HG03025 (cell line): ENCODE measurements around the gene MYH3.
A peak's percentile ranks its signal among the peaks of the same experiment; 100 is the strongest.

Source experiments
- ATAC-seq: cut with Tn5 transposase; IDR thresholded peaks from one replicate; pipeline ENCODE4 v1.9.1; 2021; ENCODE audit warnings: mild to moderate bottlenecking, moderate library complexity; ENCODE audit not compliant: unreplicated experiment, low FRiP score

Gene MYH3

DNA sequence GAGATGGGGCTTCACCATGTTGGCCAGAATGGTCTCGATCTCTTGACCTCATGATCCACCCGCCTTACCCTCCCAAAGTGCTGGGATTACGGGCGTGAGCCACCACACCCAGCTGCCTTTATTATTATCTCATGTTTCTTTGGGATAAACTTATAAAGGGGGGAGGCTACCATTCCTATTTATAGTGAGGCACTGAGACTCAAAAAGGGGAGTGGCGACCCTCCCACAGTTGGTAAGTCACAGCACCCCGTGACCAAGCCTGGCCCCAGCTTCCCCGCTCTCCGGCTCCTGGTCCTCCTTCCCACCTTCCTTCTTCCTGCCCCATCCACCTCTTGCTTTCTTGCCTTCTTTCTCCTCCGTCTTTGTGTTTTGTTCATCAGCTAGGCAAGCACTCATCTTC is 5.2 kb downstream of the MYH3 start:
- no peak for ATAC-seq

DNA sequence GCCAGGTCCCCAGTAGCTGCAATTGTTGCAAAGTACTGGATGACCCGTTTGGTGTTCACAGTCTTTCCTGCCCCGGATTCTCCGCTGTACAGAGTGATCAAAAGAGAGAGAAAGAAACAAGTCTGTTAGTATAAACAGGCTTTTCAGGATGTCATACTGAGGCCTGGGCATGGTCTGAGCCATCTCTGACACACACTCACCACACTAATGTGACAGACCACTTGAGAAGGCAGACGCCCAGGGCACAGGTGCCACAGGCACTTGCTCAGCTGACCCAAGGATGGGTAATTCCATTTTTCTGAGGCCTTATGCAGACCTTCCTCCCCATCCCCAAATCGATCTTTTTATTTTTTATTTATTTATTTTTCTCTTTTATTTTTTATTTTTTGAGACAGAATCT is 7.5 kb downstream of the MYH3 start:
- no peak for ATAC-seq

DNA sequence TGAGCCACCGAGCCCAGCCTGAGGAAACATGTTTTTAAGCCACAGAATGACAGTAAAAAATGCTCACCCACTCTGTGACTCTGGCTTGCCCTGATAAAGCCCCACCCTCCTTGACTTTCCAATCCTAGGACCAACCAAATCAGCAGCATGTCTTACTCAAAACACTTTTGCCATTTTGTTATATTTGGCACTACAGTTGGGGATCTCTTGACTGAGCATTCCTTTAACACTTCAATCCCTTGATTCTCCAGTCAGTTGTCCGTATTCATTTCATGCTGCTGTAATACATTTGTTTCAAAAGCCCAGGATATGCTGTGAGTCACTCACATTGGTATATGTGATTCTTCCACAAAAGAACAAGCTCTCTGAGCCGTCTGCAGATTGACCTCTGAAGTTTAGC is 8.2 kb downstream of the MYH3 start:
- ATAC-seq = no peak

DNA sequence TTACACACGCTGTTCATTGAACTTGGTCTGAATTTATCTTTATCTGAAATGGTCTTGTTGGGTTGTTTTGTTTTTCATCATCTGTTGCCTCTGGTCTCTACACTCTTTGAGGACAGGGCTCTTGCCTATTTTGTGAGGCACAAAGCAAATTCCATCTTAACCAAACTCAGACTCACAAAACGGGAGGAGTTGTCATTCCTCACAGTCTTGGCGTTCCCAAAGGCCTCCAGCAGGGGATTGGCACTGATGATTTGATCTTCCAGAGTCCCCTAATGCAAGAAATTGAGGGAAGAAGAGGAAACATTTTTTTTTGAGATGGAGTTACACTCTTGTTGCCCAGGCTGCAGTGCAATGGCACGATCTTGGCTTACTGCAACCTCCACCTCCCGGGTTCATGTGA is 8.7 kb downstream of the MYH3 start:
- ATAC-seq = no peak

DNA sequence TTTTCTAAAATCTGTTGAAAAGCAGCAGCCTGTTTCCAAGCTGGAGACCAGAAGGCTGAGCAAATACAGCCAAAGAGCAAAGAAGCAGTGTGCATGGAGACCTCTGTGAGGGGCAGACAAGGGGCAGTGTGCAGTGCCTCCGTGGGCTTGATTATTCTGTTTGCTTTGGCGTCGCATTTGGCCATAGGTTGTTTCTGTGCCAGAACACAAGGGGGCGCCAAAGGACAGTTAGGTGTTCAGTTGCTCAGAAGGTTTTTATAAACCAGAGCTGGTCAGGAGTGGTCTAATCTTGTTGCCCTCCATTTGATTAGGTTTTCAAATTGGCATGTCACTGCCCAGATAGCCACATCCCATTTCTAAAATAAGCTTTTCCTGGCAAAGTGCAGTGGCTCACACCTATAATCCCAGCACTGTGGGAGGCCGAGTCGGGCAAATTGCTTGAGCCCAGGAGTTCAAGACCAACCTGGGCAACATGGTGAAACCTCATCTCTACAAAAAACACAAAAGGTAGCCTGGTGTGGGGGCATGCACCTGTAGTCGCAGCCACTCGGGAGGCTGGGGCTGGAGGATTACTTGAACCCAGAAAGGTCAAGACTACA is 10.6 kb downstream of the MYH3 start:
- no peak for ATAC-seq

DNA sequence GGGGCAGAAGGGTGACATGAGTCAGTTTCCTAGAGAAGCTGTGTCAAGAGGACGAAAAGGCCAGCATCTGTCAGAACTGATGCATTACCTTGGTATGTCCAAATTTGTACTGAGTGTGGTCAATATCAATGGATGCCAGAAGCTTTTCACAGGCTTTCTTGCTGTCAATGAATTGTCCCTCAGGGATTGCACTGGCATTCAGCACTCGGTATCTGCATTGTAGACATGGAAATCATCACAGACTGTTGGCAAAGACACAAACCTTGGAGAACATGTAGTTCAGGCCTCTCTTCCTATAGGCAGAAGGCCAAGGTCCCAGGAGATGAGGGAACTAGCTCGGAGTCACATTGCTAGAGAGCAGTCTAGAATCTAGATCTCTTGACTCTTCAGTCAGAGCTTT is 16.6 kb downstream of the MYH3 start:
- ATAC-seq = no peak

DNA sequence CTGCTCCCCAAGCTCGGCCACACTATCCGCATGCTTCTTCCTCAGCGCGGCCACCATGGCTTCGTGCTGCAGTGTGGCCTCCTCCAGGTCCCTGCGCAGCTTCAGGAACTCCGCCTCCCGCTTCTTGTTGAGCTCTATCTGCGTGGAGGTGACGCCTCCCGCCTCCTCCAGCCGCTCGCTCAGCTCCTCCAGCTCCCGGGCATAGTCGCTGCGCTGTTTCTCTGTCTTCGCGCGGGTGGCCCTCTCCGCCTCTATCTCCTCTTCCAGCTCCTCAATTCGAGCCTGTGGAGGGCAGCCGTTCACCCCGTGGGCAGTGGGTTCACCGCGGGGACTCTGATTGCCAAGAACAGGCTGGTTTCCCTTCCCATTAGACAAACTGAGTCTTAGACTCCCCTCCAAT is 19.0 kb downstream of the MYH3 start:
- no peak for ATAC-seq

DNA sequence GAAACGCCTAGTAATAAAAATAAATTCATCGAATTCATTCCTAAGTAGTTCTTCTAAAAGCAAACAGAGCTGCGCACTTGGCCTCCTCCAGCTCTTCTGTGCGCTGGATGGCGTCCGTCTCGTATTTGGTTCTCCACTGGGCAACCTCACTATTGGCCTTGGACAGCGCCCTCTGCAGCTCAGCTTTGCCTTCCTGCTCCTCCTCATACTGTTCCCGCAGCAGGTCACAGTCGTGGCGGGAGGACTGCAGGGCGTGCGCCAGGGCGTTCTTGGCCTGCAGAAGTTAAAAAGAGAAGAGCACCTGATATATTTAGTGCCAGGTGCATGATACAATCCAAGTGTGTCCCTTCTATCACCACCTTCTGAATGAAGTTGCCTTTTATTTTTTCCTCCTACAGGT is 21.8 kb downstream of the MYH3 start:
- ATAC-seq = no peak

DNA sequence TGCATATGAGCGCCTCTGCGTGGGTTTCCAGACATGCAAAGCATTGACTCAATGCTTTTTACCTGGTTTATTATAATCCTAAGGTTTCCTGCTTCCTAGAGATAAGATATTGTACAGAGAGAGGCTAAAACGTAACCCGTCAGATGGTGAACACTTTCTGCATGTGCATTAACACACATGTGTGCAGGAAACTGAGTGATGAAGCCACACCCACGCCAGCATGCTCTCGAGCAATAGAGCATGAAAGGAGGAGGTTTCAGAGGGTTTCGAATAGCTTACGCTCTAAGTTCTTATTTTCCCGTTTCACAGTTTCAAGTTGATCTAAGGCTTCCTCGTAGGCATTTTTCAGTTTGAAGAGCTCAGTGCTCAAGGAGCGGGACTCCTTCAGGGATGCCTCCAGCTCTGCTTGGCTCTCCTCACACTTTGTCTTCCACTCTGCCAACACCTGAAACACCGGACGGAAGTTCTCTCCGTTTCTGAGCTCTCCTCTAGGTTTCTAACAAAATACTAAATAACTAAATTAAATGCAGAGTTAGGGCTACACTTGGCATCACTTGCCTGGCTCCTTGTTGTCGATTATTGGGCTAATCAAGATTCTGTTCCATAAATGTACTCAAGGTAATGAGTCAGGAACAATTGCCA is 23.2 kb downstream of the MYH3 start:
- ATAC-seq = peak; percentile 83

DNA sequence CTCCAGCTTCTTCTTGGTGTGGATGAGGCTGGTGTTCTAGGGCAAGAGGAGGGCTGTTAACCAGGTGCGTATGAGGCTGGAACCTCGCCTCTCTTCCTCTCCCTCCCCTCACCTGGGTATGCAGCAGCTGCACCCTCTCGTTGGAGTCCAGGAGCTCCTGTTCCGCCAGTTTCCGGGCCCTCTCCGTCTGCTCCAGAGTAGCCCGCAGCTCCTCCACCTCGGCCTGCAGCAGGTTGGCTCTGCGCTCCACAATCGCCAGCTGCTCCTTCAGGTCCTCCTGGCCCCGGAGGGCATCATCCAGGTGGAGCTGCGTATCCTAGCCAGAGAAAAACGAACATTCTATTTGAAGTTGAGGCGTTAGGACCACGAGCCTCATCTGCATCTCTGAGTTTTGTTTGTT is 25.4 kb downstream of the MYH3 start:
- ATAC-seq = no peak

DNA sequence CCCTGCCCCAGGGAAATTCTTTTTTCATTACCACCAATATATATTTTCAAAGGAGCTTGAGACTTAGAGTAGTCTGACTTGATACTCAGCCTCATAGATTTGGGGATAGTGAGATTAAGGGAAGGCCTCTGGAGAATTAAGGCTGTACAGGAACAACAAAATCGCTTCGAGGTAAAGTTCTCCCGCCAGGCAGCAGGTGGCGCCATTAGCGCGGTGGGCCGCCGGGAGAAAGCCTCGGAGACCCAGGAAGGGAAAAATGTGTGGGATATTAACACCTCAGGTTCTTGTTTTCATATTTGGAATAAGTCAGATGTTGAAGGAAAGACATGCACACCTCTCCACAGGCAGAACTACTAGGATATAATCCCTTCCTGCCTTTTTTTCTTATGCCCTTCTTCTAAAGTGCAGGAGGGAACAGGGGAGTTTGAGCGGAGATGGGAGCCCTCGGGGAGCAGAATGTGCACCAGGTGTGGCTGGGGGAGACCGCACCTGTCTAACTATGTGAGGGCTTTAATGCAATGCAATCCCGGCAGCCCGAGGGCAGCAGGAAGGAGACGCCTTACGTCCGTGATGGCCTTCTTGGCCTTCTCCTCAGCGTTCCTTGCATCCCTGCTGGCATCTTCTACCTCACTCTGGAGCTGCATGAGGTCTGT is 25.9 kb downstream of the MYH3 start:
- ATAC-seq = no peak

DNA sequence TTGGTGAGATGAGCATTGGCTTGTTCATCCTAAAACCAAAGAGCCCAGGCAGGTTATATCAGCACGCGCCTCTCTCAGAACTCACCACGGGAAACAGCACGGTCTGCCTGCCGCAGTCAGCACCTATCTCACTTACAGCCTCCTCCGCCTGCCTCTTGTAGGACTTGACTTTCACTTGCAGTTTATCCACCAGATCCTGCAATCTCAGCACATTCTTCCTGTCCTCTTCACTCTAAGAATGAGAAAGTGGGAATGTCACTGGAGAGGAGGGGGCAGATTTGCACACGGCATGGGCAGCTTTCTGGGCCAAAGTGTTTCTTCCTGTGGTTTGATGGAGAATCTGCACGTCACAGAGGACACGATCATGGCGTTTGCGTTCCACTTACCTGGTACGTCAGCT is 27.4 kb downstream of the MYH3 start:
- ATAC-seq = no peak

DNA sequence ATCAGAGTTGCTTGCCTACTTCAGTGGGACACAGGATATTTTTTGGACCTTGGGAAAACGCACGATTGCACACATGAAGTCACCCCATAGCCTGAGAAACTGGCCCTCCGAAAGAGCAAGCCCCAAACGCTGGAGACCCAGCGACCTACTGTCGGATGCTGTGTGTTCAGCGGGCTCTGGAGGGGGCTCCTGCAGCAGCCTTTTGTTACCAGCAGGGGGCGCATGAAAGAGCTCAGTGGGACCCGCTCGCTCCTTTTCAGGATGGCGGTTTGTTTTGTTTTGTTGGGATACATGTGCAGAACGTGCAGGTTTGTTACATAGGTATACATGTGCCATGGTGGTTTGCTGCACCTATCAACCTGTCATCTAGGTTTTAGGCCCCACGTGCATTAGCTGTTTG is 28.4 kb downstream of the MYH3 start:
- no peak for ATAC-seq

DNA sequence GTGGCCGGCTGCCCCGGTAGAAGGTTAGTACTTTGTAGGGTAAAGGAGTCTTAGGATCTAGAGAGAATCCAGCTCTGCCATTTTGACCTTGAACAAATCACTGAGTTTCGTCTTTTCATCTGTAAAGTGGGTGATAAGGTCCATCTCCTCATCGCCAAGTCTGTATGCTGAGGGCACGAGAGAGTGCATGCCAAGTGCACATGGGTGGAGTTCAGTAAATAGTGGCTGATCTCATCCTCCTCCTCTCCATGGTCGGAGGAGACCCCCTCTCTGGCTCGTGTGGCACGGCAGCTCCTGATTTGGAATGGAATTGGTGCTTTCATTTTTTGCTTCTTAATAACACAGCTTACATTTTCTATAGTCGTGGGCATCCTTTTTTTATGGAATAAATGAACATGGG is 30.7 kb downstream of the MYH3 start:
- no peak for ATAC-seq

DNA sequence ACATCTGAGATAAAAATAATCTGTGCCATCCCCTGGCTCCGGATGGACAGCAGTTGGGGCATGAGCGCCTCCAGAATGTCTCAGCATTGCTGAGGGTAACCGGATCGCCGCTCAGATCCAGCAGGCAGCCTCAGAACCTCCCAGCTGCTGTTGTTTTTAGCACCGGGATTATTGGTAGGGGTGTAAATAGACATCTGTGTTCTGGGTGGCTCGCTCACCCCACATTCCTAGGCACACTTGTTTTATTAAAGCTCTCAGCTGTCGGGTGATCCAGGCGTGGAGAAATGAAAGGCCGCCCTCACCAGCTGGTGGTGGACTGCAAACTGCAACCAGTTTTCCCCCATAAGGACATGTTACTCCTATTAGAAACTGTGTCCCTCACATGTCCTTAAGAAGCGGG is 32.1 kb downstream of the MYH3 start:
- ATAC-seq = no peak

DNA sequence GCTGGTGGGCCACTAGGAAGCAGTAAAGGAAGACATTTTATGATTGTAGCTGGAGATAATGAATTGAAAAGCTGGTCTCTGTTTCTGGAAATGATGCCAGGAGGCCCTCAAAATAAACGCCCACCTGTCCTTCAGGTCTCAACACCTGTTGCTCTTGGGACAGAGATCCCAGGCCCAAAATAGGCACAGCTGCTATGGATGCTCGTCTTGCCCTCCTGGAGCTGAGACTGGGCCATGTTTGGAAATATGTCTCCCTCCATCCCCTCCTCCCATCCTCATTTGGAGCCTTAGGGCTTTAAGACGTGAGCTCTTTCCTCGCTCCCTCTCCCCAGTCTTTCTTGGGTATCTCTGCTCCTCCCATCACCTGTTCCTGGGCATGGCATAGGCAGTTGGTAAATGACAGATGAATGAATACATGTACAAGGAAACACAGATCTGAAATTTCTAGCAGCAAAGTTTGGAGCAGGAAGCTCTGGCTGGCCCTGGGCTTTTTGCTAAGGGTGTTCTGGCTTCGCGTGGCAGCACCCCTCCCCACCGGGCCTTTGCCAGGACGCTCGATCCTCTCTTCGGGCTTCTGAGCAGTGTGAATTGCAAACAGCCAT is 33.3 kb downstream of the MYH3 start:
- no peak for ATAC-seq

DNA sequence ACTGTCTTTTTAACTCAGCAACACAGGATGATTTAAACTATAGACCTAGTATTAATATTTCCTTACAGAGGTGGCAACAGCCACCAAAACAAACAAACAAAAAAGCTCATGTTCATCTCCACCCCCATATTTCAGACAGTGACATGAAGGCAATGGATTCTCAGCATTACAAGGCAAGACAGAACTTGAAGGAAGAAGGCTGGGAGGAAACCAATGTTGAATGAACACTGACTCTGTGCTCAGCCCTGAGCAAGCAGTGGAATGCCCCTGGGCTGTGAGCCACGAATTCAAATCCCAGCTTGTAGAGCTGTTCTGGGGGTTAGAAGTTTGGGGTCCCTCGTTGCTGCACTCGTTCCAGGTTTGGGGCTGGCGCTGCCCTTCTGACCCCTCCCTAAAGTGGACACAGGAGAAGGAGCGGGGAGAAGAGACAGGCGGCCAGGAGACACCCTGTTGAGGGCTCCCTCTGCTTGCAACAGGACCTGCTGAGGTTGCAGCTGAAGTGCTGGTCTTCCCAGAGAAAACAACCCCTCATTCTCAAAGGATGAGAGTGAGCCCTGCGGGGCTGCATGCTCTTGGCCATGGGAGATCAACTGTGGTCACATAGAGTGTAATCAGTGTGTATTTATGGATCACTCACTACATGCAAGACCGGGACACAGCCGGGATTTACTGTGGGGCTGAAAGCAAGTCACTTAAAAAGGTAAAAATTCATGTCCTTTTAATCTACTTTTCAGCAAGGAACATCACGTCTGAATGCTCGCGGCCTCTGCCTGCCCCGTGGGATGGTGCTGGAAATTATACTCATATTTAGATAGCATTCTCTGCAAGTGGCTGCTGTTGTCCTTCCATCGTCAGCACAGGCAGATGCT is 34.3 kb downstream of the MYH3 start:
- ATAC-seq = no peak

DNA sequence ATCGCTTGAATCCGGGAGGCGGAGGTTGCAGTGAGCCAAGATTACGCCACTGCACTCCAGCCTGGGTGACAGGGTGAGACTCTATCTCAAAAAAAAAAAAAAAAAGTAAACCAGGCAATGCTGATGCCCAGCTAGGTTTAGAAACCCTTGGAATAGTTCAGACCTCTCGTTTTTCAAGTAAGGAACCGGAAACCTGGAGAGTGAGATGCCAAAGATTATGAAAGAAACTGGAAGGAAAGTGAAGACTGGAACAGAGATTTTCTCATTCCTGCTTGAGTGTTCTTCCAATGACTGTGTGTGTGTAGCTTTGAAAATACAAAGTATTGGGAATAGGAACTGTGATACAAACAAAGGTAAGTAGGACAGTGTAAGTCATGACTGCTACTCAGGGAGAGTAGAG is 35.7 kb downstream of the MYH3 start:
- ATAC-seq = no peak

DNA sequence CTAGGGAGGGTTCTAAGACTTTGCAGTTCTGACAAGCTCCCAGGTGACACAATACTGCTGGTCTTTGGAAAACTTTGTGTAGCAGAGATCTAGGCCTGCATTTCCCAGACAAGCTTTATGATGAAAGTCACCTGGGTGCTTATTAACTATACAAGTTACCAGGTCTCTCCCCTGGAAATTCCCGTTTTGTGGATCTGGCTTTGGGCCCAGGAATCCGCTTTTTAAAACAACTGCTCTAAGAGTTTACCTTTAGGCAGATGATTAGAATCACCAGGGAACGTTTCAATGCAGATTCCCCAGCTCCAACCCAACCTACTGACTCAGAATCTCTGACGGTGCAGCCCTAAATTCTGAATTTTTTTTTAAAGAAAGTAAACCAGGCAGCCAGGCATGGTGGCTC is 36.3 kb downstream of the MYH3 start:
- no peak for ATAC-seq

DNA sequence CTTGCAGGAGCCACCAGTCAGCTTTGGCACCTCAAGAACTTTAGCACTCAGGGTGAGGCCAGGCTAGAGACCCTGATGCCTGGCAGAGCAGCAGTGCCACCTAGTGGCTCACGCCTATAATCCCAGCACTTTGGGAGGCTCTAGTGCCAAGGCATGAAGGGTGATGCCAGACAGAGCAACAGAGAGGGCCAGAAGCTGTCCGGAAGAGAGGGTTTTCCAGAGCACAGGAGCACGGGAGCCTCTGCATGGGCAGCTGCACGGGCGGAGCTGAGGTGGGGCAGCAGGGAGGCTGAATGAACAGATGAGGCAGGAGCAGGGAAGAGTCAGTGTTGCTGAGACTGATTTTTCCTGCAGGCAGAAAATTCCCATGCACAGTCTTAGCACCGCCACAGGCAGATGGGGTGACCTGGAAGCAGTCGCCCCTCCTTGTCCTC is 38.9 kb downstream of the MYH3 start:
- ATAC-seq = no peak

DNA sequence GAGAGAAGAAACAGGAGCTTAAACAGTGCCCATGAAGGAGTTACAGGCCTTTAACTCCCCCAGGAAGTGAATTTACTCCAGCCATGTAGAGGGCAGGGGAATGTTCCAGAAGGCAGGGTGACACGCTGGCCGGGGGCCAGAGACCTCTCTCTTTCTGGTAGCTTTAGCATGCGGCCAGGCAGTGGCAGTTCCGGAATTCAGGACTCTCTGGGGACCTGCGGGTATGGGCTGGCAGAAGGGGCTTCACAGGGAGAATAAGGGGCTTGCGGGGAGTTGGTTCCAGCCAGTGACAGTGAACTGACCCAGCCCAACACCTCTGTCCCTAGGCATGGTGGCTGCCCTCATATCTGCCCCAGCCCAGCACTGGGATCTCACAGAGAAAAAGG is 40.0 kb downstream of the MYH3 start:
- ATAC-seq = no peak
